Panc1 (cell line): ENCODE results near the gene NELL2. TPM values are rescaled to one million over a fixed set of nuclear protein-coding genes. Genes with fewer than 3 reads are reported as not detected.

ENCODE experiments used
- ATAC-seq: fragments of 200-7000 bp; cut with Tn5 transposase; 2 replicates; pipeline ENCODE4 v1.9.1; 2020; ENCODE audit warnings: mild to moderate bottlenecking, moderate library complexity
- BruUV-seq: library from RNA; stranded (reverse); fragments of 400-500 nt; replicated peaks from 2 replicates; lab custom pipeline; 2021; lab: Mats Ljungman, UMichigan
- CTCF ChIA-PET: fragments of 300-600 bp; sonication (Branson Sonifier 250); formaldehyde crosslinking; loops from one replicate; lab custom pipeline; 2022; ENCODE audit warnings: antibody characterized with exemption; lab: Charles Lee
- POLR2A ChIA-PET: fragments of 300-600 bp; sonication (Branson Sonifier 250); formaldehyde crosslinking; loops from one replicate; lab custom pipeline; 2022; ENCODE audit warnings: antibody characterized with exemption; lab: Charles Lee
- DNase-seq: peaks from one replicate; pipeline ENCODE4 v3.0.0-alpha.2; 2010; ENCODE audit warnings: low read depth, low spot score
- H3K27ac ChIP-seq: 2 replicates; pipeline ENCODE4 v1.5.1; 2011; ENCODE audit warnings: mild to moderate bottlenecking, low read length, inconsistent platforms
- H3K27me3 ChIP-seq: fragments of 200-500 bp; sonication (Bioruptor generic); 2 replicates; pipeline ENCODE4 v1.6.0; 2014; ENCODE audit warnings: low read length, inconsistent platforms; ENCODE audit not compliant: control insufficient read depth, insufficient read depth
- H3K36me3 ChIP-seq: fragments of 200-500 bp; sonication (Bioruptor generic); 2 replicates; pipeline ENCODE4 v1.5.1; 2014; ENCODE audit warnings: inconsistent platforms, mild to moderate bottlenecking, low read length, moderate library complexity; ENCODE audit not compliant: control insufficient read depth, insufficient read depth
- H3K4me1 ChIP-seq: 2 replicates; pipeline ENCODE4 v1.5.1; 2011; ENCODE audit warnings: inconsistent platforms, mild to moderate bottlenecking, low read length, moderate library complexity; ENCODE audit not compliant: control insufficient read depth, insufficient read depth
- H3K4me3 ChIP-seq, 2 experiments: 2 replicates each; pipeline ENCODE4 v1.5.1; 2011 to 2012; ENCODE audit warnings: low read depth in 2 of 2, low read length in 2 of 2, mild to moderate bottlenecking in 2 of 2, inconsistent platforms in 1 of 2, moderate library complexity in 1 of 2
- H3K9me3 ChIP-seq: fragments of 200-500 bp; sonication (Bioruptor generic); 2 replicates; pipeline ENCODE4 v1.5.1; 2014; ENCODE audit warnings: low read depth, mild to moderate bottlenecking, inconsistent platforms, low read length, moderate library complexity; ENCODE audit not compliant: control insufficient read depth, insufficient read depth
- POLR2AphosphoS5 ChIP-seq: IDR thresholded peaks from 2 replicates; pipeline ENCODE4 v1.6.1; 2012; ENCODE audit warnings: mild to moderate bottlenecking, low read depth, low read length, moderate library complexity
- SIN3A ChIP-seq: IDR thresholded peaks from 2 replicates; pipeline ENCODE4 v1.6.1; 2012; ENCODE audit warnings: low read depth, mild to moderate bottlenecking, low read length, moderate library complexity, borderline replicate concordance; ENCODE audit not compliant: insufficient read depth
- TCF7L2 ChIP-seq: IDR thresholded peaks from 2 replicates; pipeline ENCODE4 v1.6.1; 2011; ENCODE audit warnings: mild to moderate bottlenecking, low read depth, low read length, inconsistent platforms
- in situ Hi-C: cut with HindIII; loops from 2 replicates; pipeline ENCODE4 v1.10.0; 2016; ENCODE audit warnings: low sequenced_read_pairs, low pct_unique_long_range_greater_than_20kb
- intact Hi-C: fragments of 100-400 bp; cut with micrococcal nuclease; formaldehyde crosslinking; loops from one replicate; pipeline ENCODE4 v1.10.0; 2022; ENCODE audit not compliant: unreplicated experiment
- total RNA-seq: library from RNA; stranded (reverse); gene quantifications from one replicate; pipeline ENCODE4 v1.2.1, GENCODE V29; 2021; ENCODE audit not compliant: unreplicated experiment
- TF ChIP-seq, protein P1 (sequence below): fragments of 450-650 bp; IDR thresholded peaks from 2 replicates; pipeline ENCODE4 v1.5.1; 2017; ENCODE audit warnings: mild to moderate bottlenecking
- TF ChIP-seq, protein P2 (sequence below), 2 experiments: IDR thresholded peaks; 2 replicates each; pipeline ENCODE4 v1.6.1; 2011 to 2012; ENCODE audit warnings: low read depth in 2 of 2, control low read depth in 1 of 2, low read length in 1 of 2, mild to moderate bottlenecking in 1 of 2, moderate library complexity in 1 of 2; ENCODE audit not compliant: insufficient read depth in 1 of 2

The NELL2 gene
- total RNA-seq, 1 experiment from 2014 or later = 0.28 TPM

DNA sequence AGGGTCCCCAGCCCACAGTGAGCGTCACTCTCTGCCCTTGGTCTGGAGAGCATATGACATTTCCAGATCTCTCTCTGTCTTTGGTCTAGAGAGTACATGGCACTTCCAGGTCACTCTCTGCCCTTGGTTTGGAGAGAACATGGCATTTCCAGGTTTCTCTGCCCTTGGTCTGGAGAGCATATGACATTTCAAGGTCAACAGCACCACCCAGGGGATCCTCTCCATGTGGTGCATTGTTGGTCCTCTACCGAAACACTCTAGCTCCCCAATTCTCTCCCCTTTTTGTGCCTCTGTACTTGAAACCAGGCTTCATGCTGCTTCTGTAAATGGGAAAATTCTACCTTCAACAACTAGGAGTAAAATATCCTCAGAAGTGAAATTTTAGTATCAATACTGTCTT, 399.4 kb downstream of the NELL2 start:
- intact Hi-C loops (no loop called here), in situ Hi-C loops (no loop called here)
- Histone ChIP-seq H3K36me3 (no peaks in the 10 kb centered on the region), H3K4me1 (no peaks in the 10 kb centered on the region), H3K27ac (no peak overlapping the region), H3K9me3 (no peaks in the 10 kb centered on the region), H3K4me3 (no peak overlapping the region), H3K27me3 (no peaks in the 10 kb centered on the region)
- no TSS peak for BruUV-seq
- DNase-seq (no peak), ATAC-seq (no peak)
- POLR2A ChIA-PET = no interaction called here
- TF ChIP-seq TCF7L2 = no peak
- CTCF ChIA-PET = no interaction called here

GRCh38 chr12:44465139-44465538, 411.0 kb downstream of the NELL2 start:
- H3K27ac ChIP-seq = no peak overlapping the region
- no peak overlapping the region for H3K4me3 ChIP-seq
- DNase-seq (no peak), ATAC-seq (no peak)
- no peaks in the 10 kb centered on the region for H3K4me1 ChIP-seq
- TF ChIP-seq TCF7L2 (no peak), POLR2AphosphoS5 (no peak), SIN3A (no peak)
- TF ChIP-seq, protein P1, sequence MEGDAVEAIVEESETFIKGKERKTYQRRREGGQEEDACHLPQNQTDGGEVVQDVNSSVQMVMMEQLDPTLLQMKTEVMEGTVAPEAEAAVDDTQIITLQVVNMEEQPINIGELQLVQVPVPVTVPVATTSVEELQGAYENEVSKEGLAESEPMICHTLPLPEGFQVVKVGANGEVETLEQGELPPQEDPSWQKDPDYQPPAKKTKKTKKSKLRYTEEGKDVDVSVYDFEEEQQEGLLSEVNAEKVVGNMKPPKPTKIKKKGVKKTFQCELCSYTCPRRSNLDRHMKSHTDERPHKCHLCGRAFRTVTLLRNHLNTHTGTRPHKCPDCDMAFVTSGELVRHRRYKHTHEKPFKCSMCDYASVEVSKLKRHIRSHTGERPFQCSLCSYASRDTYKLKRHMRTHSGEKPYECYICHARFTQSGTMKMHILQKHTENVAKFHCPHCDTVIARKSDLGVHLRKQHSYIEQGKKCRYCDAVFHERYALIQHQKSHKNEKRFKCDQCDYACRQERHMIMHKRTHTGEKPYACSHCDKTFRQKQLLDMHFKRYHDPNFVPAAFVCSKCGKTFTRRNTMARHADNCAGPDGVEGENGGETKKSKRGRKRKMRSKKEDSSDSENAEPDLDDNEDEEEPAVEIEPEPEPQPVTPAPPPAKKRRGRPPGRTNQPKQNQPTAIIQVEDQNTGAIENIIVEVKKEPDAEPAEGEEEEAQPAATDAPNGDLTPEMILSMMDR = no peak; the same call in 1 of the 2 replicates
- TF ChIP-seq, protein P2, sequence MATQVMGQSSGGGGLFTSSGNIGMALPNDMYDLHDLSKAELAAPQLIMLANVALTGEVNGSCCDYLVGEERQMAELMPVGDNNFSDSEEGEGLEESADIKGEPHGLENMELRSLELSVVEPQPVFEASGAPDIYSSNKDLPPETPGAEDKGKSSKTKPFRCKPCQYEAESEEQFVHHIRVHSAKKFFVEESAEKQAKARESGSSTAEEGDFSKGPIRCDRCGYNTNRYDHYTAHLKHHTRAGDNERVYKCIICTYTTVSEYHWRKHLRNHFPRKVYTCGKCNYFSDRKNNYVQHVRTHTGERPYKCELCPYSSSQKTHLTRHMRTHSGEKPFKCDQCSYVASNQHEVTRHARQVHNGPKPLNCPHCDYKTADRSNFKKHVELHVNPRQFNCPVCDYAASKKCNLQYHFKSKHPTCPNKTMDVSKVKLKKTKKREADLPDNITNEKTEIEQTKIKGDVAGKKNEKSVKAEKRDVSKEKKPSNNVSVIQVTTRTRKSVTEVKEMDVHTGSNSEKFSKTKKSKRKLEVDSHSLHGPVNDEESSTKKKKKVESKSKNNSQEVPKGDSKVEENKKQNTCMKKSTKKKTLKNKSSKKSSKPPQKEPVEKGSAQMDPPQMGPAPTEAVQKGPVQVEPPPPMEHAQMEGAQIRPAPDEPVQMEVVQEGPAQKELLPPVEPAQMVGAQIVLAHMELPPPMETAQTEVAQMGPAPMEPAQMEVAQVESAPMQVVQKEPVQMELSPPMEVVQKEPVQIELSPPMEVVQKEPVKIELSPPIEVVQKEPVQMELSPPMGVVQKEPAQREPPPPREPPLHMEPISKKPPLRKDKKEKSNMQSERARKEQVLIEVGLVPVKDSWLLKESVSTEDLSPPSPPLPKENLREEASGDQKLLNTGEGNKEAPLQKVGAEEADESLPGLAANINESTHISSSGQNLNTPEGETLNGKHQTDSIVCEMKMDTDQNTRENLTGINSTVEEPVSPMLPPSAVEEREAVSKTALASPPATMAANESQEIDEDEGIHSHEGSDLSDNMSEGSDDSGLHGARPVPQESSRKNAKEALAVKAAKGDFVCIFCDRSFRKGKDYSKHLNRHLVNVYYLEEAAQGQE (IDR thresholded peaks at IDR 0.05; ENCODE audit: insufficient read depth in 1 of 2, low read depth in 2 of 2, low read length in 1 of 2) = no peak
- CTCF ChIA-PET = no interaction called here
- no TSS peak for BruUV-seq
- in situ Hi-C loops (no loop called here), intact Hi-C loops (no loop called here)
- H3K36me3 ChIP-seq = no peaks in the 10 kb centered on the region
- H3K27me3 ChIP-seq = no peaks in the 10 kb centered on the region
- POLR2A ChIA-PET = no interaction called here
- H3K9me3 ChIP-seq = no peaks in the 10 kb centered on the region; the same call in 1 of the 2 replicates

DNA sequence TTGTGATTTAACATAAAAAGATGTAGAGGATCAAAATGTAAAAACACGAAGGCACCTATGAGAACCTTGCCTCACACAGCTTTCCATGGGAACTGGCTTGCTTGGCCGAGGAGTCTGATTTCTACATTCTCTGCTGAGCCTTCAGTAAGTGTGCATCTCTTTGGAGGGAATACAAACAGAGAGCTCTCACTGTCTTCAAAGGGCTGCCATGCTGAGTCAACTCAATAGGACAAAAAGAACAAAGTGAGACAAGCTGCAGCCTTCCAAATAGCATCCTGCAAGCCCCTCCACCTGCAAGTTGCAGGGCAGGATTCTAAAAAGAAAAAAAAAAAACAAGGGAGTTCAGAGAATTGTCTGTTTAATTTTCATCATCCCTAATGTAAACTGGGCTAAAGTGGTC, 411.9 kb downstream of the NELL2 start:
- Histone ChIP-seq H3K27ac (no peak overlapping the region), H3K4me3 (no peak overlapping the region), H3K4me1 (no peaks in the 10 kb centered on the region), H3K27me3 (no peaks in the 10 kb centered on the region), H3K36me3 (no peaks in the 10 kb centered on the region), H3K9me3 (no peaks in the 10 kb centered on the region; the same call in 1 of the 2 replicates)
- intact Hi-C loops = no loop called here
- in situ Hi-C loops = no loop called here
- BruUV-seq = no TSS peak
- TF ChIP-seq SIN3A (no peak), POLR2AphosphoS5 (no peak), TCF7L2 (no peak)
- TF ChIP-seq, protein P2 (IDR thresholded peaks at IDR 0.05; ENCODE audit: insufficient read depth in 1 of 2, low read depth in 2 of 2, low read length in 1 of 2) = no peak
- TF ChIP-seq, protein P1 = no peak
- ATAC-seq = no peak
- ChIA-PET CTCF (no interaction called here), POLR2A (no interaction called here)
- DNase-seq = no peak
